OCI-LY7 (cell line): ENCODE results near the gene SBF2. TPM values are rescaled to one million over a fixed set of nuclear protein-coding genes. Genes with fewer than 3 reads are reported as not detected.

Source experiments
- BruUV-seq: library from RNA; stranded (reverse); fragments of 400-500 nt; replicated peaks from 2 replicates; lab custom pipeline; 2021; lab: Mats Ljungman, UMichigan
- CTCF ChIA-PET: fragments of 300-600 bp; sonication (Branson Sonifier 250); formaldehyde crosslinking; loops from one replicate; lab custom pipeline; 2022; ENCODE audit warnings: antibody characterized with exemption; ENCODE audit not compliant: unreplicated experiment; lab: Charles Lee
- POLR2A ChIA-PET: fragments of 300-600 bp; sonication (Branson Sonifier 250); formaldehyde crosslinking; loops from one replicate; lab custom pipeline; 2022; ENCODE audit warnings: antibody characterized with exemption; lab: Charles Lee
- DNase-seq: peaks from one replicate; pipeline ENCODE4 v3.0.0-alpha.2; 2015; ENCODE audit warnings: low spot score
- H2AFZ ChIP-seq: fragments of 200-600 bp; sonication (generic), shearing (Covaris generic); 2 replicates; pipeline ENCODE4 v1.6.1; 2014; ENCODE audit warnings: mild to moderate bottlenecking, antibody characterized with exemption, low read length, moderate library complexity
- H3K27ac ChIP-seq: fragments of 200-600 bp; sonication (generic); 2 replicates; pipeline ENCODE4 v1.5.1; 2014; ENCODE audit warnings: mixed run types, low read depth, mild to moderate bottlenecking, moderate library complexity, low read length, inconsistent platforms; ENCODE audit not compliant: poor library complexity, severe bottlenecking
- H3K36me3 ChIP-seq: fragments of 200-600 bp; sonication (generic); 2 replicates; pipeline ENCODE4 v1.6.1; 2014; ENCODE audit warnings: mild to moderate bottlenecking, antibody characterized with exemption, low read length, moderate library complexity, mixed read lengths; ENCODE audit not compliant: insufficient read depth
- H3K4me1 ChIP-seq: fragments of 200-600 bp; sonication (generic); 2 replicates; pipeline ENCODE4 v1.5.1; 2014; ENCODE audit warnings: mild to moderate bottlenecking, low read length; ENCODE audit not compliant: insufficient read depth, poor library complexity, severe bottlenecking
- H3K4me2 ChIP-seq: fragments of 200-600 bp; sonication (generic); 2 replicates; pipeline ENCODE4 v1.6.1; 2014; ENCODE audit warnings: mild to moderate bottlenecking, low read length
- H3K4me3 ChIP-seq: fragments of 200-600 bp; sonication (generic); 2 replicates; pipeline ENCODE4 v1.5.1; 2014; ENCODE audit warnings: mild to moderate bottlenecking, low read depth, low read length; ENCODE audit not compliant: poor library complexity, severe bottlenecking
- H3K79me2 ChIP-seq: fragments of 200-600 bp; sonication (generic); 2 replicates; pipeline ENCODE4 v1.6.1; 2016; ENCODE audit warnings: low read depth, mild to moderate bottlenecking, low read length, moderate library complexity, mixed read lengths; ENCODE audit not compliant: insufficient read depth
- H3K9me2 ChIP-seq: fragments of 200-600 bp; sonication (generic); 2 replicates; pipeline ENCODE4 v1.6.1; 2016; ENCODE audit warnings: mild to moderate bottlenecking, low read length, mixed read lengths; ENCODE audit not compliant: insufficient read depth
- H3K9me3 ChIP-seq: fragments of 200-600 bp; sonication (generic); 2 replicates; pipeline ENCODE4 v1.6.1; 2014; ENCODE audit warnings: mild to moderate bottlenecking, mixed run types, low read length, mixed read lengths
- H4K20me1 ChIP-seq: fragments of 200-600 bp; sonication (generic); 2 replicates; pipeline ENCODE4 v1.6.1; 2014; ENCODE audit warnings: mild to moderate bottlenecking, antibody characterized with exemption, low read length, moderate library complexity, mixed read lengths; ENCODE audit not compliant: insufficient read depth
- EZH2phosphoT487 ChIP-seq: fragments of 200-600 bp; sonication (generic); IDR thresholded peaks from 2 replicates; pipeline ENCODE4 v1.6.1; 2018; ENCODE audit warnings: low read depth, borderline replicate concordance, mild to moderate bottlenecking, mixed run types, antibody characterized with exemption, low read length, moderate library complexity, mixed read lengths
- intact Hi-C: fragments of 100-400 bp; cut with micrococcal nuclease; formaldehyde crosslinking; loops from one replicate; pipeline ENCODE4 v1.10.0; 2022; ENCODE audit not compliant: unreplicated experiment
- total RNA-seq, 2 experiments: library from RNA; depleted of rRNA in 1 of 2; stranded (reverse); fragments of >200 nt in 1 of 2; shearing (Covaris generic) in 1 of 2; gene quantifications; 2 replicates each; pipeline ENCODE4 v1.2.3, GENCODE V29; 2014 to 2022
- TF ChIP-seq, protein P1 (sequence below): fragments of 200-600 bp; sonication (generic); conservative IDR thresholded peaks from 2 replicates; pipeline ENCODE4 v1.5.1; 2014; ENCODE audit warnings: mild to moderate bottlenecking, antibody characterized with exemption, low read length, moderate library complexity, mixed read lengths

SBF2 gene
- total RNA-seq, 2 experiments from 2014 or later, result 12.9 to 14.3 TPM

DNA sequence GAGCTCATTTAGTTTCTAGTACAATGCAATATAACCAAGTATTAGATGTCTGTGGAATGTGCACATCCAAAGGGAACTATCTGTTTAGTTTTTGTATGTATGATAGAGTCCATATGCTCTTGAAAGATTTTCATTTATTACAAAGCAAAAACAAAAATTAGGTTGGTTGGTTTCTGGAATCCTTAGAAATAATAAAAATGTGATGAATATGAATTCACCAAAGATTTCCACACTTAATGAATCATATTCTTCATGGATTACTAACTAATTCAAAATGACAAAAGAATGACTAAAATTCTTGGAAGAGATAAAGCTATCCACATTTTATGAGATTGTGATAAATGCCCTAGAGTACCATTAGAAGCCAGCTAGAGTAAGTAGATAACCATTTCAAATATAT is 261.1 kb downstream of the SBF2 start:
- CTCF ChIA-PET, result no interaction called here
- H3K4me2 ChIP-seq, result no peak overlapping the region
- H4K20me1 ChIP-seq, result no peaks in the 10 kb centered on the region
- H3K4me1 ChIP-seq, result no peaks in the 10 kb centered on the region
- POLR2A ChIA-PET, result interaction anchor here (0.6 kb wide), 2 partner anchors 173 to 457 kb away, joined by 3 to 8 read pairs; no protein-coding TSS in a partner anchor
- H3K9me2 ChIP-seq, result no peaks in the 10 kb centered on the region
- BruUV-seq, result no TSS peak
- no peak for DNase-seq
- TF ChIP-seq, protein P1, sequence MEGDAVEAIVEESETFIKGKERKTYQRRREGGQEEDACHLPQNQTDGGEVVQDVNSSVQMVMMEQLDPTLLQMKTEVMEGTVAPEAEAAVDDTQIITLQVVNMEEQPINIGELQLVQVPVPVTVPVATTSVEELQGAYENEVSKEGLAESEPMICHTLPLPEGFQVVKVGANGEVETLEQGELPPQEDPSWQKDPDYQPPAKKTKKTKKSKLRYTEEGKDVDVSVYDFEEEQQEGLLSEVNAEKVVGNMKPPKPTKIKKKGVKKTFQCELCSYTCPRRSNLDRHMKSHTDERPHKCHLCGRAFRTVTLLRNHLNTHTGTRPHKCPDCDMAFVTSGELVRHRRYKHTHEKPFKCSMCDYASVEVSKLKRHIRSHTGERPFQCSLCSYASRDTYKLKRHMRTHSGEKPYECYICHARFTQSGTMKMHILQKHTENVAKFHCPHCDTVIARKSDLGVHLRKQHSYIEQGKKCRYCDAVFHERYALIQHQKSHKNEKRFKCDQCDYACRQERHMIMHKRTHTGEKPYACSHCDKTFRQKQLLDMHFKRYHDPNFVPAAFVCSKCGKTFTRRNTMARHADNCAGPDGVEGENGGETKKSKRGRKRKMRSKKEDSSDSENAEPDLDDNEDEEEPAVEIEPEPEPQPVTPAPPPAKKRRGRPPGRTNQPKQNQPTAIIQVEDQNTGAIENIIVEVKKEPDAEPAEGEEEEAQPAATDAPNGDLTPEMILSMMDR, result no peak
- no peak for TF ChIP-seq EZH2phosphoT487
- no peaks in the 10 kb centered on the region for H3K36me3 ChIP-seq
- intact Hi-C loops, result no loop called here
- no peak overlapping the region for H3K4me3 ChIP-seq
- no peaks in the 10 kb centered on the region for H3K9me3 ChIP-seq
- no peak overlapping the region for H2AFZ ChIP-seq
- no peaks in the 10 kb centered on the region for H3K79me2 ChIP-seq
- H3K27ac ChIP-seq, result no peak overlapping the region

DNA sequence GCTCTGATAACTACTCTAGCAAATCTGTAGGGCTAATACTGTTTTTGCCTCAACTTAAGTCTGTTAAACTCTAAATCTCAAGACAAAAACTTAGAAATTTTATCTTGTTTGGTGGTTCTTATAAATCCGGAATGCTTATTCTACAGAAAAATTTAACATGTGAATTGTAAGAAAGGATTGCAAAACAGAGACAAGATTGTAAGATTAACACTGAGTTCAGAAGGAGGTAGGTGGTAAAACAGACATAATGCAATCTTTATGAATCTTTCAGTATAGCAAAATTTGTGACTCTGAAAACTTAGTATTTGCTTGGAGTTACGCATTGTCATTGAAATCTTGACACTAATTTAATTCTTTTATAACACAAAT is 263.9 kb downstream of the SBF2 start:
- H2AFZ ChIP-seq, result no peak overlapping the region
- no peaks in the 10 kb centered on the region for H3K4me1 ChIP-seq
- TF ChIP-seq, protein P1, result no peak
- no peak for TF ChIP-seq EZH2phosphoT487
- H3K9me3 ChIP-seq, result no peaks in the 10 kb centered on the region
- ChIA-PET POLR2A (no interaction called here), CTCF (no interaction called here)
- H3K9me2 ChIP-seq, result no peaks in the 10 kb centered on the region
- DNase-seq, result no peak
- no peaks in the 10 kb centered on the region for H3K36me3 ChIP-seq
- H4K20me1 ChIP-seq, result no peaks in the 10 kb centered on the region
- BruUV-seq, result no TSS peak
- H3K4me3 ChIP-seq, result no peak overlapping the region
- intact Hi-C loops, result no loop called here
- no peak overlapping the region for H3K27ac ChIP-seq
- no peaks in the 10 kb centered on the region for H3K79me2 ChIP-seq
- H3K4me2 ChIP-seq, result no peak overlapping the region

DNA sequence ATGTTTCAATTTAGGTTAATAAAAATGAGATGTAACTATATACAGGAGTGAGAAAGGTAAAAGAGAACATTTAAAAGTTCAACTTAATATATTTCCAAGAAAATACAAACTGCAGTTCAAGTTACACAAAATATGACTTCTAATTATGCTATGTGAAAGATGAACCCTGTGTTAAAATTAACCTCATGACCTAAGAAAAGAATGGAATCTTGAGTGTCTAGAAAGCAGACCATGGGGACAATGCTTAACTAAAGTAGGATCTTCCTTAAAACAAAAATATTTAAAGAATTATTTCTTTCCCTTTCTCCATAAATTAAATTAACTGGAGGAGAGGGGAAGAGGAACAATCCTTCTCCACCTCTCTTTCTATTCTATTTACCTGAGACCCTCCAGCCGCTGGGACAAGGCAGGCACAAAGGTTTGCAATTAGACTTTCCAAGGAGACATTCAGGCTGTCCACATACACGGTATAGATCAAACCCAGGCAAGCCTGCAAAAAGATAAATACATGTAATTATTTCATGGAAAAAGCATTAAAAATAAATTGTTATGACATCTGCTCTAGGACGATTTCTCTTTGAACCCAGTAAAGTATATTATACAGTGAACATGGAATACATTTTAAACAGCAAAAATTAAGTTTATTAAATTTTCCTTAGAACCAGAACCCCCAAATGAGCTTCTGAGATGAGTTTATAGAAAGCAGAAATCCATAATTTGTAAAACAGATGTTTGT is 264.5 kb downstream of the SBF2 start:
- Histone ChIP-seq H4K20me1 (no peaks in the 10 kb centered on the region), H2AFZ (no peak overlapping the region), H3K36me3 (no peaks in the 10 kb centered on the region), H3K4me3 (no peak overlapping the region), H3K4me2 (no peak overlapping the region), H3K9me3 (no peaks in the 10 kb centered on the region), H3K4me1 (no peaks in the 10 kb centered on the region), H3K27ac (no peak overlapping the region), H3K9me2 (no peaks in the 10 kb centered on the region), H3K79me2 (no peaks in the 10 kb centered on the region)
- intact Hi-C loops, result no loop called here
- no peak for DNase-seq
- TF ChIP-seq, protein P1, result no peak
- TF ChIP-seq EZH2phosphoT487, result no peak
- ChIA-PET POLR2A (no interaction called here), CTCF (no interaction called here)
- no TSS peak for BruUV-seq
